Memory B cell (primary cell): ENCODE data around the gene DNAH17.

Experiments used
- ATAC-seq: fragments of 150-1000 bp; cut with Tn5 transposase; 2 replicates; pipeline ENCODE4 v1.10.0; 2021; ENCODE audit warnings: low read depth, mild to moderate bottlenecking, moderate library complexity
- DNase-seq, 2 donors: peaks; one replicate each; pipeline ENCODE4 v3.0.0; 2022; ENCODE audit warnings: low spot score in 2 of 2
- H3K27ac Mint-ChIP-seq: one replicate; pipeline ENCODE4 v1.8.0; 2022; ENCODE audit warnings: mild to moderate bottlenecking, moderate library complexity, mixed read lengths
- H3K27me3 Mint-ChIP-seq: one replicate; pipeline ENCODE4 v1.8.0; 2022; ENCODE audit warnings: mixed read lengths
- H3K36me3 Mint-ChIP-seq: one replicate; pipeline ENCODE4 v1.8.0; 2022; ENCODE audit warnings: mild to moderate bottlenecking, mixed read lengths
- H3K4me1 Mint-ChIP-seq: one replicate; pipeline ENCODE4 v1.8.0; 2022; ENCODE audit warnings: mixed read lengths
- H3K4me3 Mint-ChIP-seq: one replicate; pipeline ENCODE4 v1.8.0; 2022; ENCODE audit warnings: mild to moderate bottlenecking, moderate library complexity, mixed read lengths
- H3K9me3 Mint-ChIP-seq: one replicate; pipeline ENCODE4 v1.8.0; 2022; ENCODE audit warnings: mixed read lengths

The DNAH17 gene

GRCh38 chr17:78428836-78429617 is 148.2 kb downstream of the DNAH17 start:
- Mint-ChIP-seq H3K27ac (no peak overlapping the region), H3K9me3 (no peaks in the 10 kb centered on the region), H3K36me3 (peaks cover 18% of the 10 kb centered on the region), H3K27me3 (no peaks in the 10 kb centered on the region), H3K4me3 (no peak overlapping the region), H3K4me1 (no peaks in the 10 kb centered on the region)
- ATAC-seq (no peak), DNase-seq (no peak)

- DNase-seq (no peak), ATAC-seq (no peak)
- H3K4me3 Mint-ChIP-seq: no peak overlapping the region
- no peaks in the 10 kb centered on the region for H3K4me1 Mint-ChIP-seq
- H3K9me3 Mint-ChIP-seq: no peaks in the 10 kb centered on the region
- no peaks in the 10 kb centered on the region for H3K27me3 Mint-ChIP-seq
- no peak overlapping the region for H3K27ac Mint-ChIP-seq
- peaks cover 18% of the 10 kb centered on the region for H3K36me3 Mint-ChIP-seq
These were observed 149.1 kb downstream of the DNAH17 start for GRCh38 chr17:78428025-78428575.

- no peaks in the 10 kb centered on the region for H3K27me3 Mint-ChIP-seq
- H3K4me3 Mint-ChIP-seq: no peak overlapping the region
- no peaks in the 10 kb centered on the region for H3K4me1 Mint-ChIP-seq
- ATAC-seq: no peak
- peaks cover 20% of the 10 kb centered on the region for H3K36me3 Mint-ChIP-seq
- H3K9me3 Mint-ChIP-seq: no peaks in the 10 kb centered on the region
- DNase-seq: no peak
- H3K27ac Mint-ChIP-seq: no peak overlapping the region
These were observed 150.1 kb downstream of the DNAH17 start for GRCh38 chr17:78427140-78427539.

GRCh38 chr17:78426293-78426879 is 150.8 kb downstream of the DNAH17 start:
- DNase-seq (no peak), ATAC-seq (no peak)
- no peaks in the 10 kb centered on the region for H3K4me1 Mint-ChIP-seq
- H3K27ac Mint-ChIP-seq: no peak overlapping the region
- no peak overlapping the region for H3K4me3 Mint-ChIP-seq
- H3K27me3 Mint-ChIP-seq: no peaks in the 10 kb centered on the region
- peaks cover 20% of the 10 kb centered on the region for H3K36me3 Mint-ChIP-seq
- no peaks in the 10 kb centered on the region for H3K9me3 Mint-ChIP-seq

GRCh38 chr17:78425429-78425828 is 151.8 kb downstream of the DNAH17 start:
- DNase-seq: no peak
- Mint-ChIP-seq H3K9me3 (no peaks in the 10 kb centered on the region), H3K27me3 (no peaks in the 10 kb centered on the region), H3K4me1 (no peaks in the 10 kb centered on the region), H3K36me3 (peaks cover 21% of the 10 kb centered on the region), H3K4me3 (no peak overlapping the region), H3K27ac (no peak overlapping the region)
- ATAC-seq: no peak

- DNase-seq: no peak
- H3K27ac Mint-ChIP-seq: no peak overlapping the region
- H3K36me3 Mint-ChIP-seq: peaks cover 22% of the 10 kb centered on the region
- no peak overlapping the region for H3K4me3 Mint-ChIP-seq
- H3K27me3 Mint-ChIP-seq: no peaks in the 10 kb centered on the region
- H3K4me1 Mint-ChIP-seq: no peaks in the 10 kb centered on the region
- ATAC-seq: no peak
- H3K9me3 Mint-ChIP-seq: no peaks in the 10 kb centered on the region
These were observed 153.1 kb downstream of the DNAH17 start for GRCh38 chr17:78423961-78424675.

- no peak overlapping the region for H3K27ac Mint-ChIP-seq
- no peaks in the 10 kb centered on the region for H3K27me3 Mint-ChIP-seq
- H3K4me1 Mint-ChIP-seq: no peaks in the 10 kb centered on the region
- no peaks in the 10 kb centered on the region for H3K9me3 Mint-ChIP-seq
- H3K4me3 Mint-ChIP-seq: no peak overlapping the region
- H3K36me3 Mint-ChIP-seq: peaks cover 18% of the 10 kb centered on the region
- DNase-seq (no peak), ATAC-seq (no peak)
These were observed 154.2 kb downstream of the DNAH17 start for GRCh38 chr17:78422872-78423588.

- Mint-ChIP-seq H3K4me1 (no peaks in the 10 kb centered on the region), H3K9me3 (no peaks in the 10 kb centered on the region), H3K4me3 (no peak overlapping the region), H3K27ac (no peak overlapping the region), H3K27me3 (no peaks in the 10 kb centered on the region), H3K36me3 (peaks cover 20% of the 10 kb centered on the region)
- no peak for DNase-seq
- no peak for ATAC-seq
These were observed 155.0 kb downstream of the DNAH17 start for GRCh38 chr17:78422267-78422605.

- Mint-ChIP-seq H3K4me3 (no peak overlapping the region), H3K9me3 (no peaks in the 10 kb centered on the region), H3K27me3 (no peaks in the 10 kb centered on the region), H3K27ac (no peak overlapping the region), H3K36me3 (peaks cover 17% of the 10 kb centered on the region), H3K4me1 (no peaks in the 10 kb centered on the region)
- peak; percentile 88 for ATAC-seq
- DNase-seq: peak; percentile 77 to 79
These were observed 155.5 kb downstream of the DNAH17 start for GRCh38 chr17:78421534-78422266.

- no peaks in the 10 kb centered on the region for H3K27me3 Mint-ChIP-seq
- peaks cover 17% of the 10 kb centered on the region for H3K36me3 Mint-ChIP-seq
- H3K27ac Mint-ChIP-seq: no peak overlapping the region
These were observed 156.1 kb downstream of the DNAH17 start for GRCh38 chr17:78421084-78421533.

GRCh38 chr17:78419970-78420815 is 157.0 kb downstream of the DNAH17 start:
- ATAC-seq (no peak), DNase-seq (no peak)
- Mint-ChIP-seq H3K27ac (peak overlapping the region; percentile 31), H3K4me1 (no peaks in the 10 kb centered on the region), H3K9me3 (no peaks in the 10 kb centered on the region), H3K36me3 (peaks cover 15% of the 10 kb centered on the region), H3K27me3 (no peaks in the 10 kb centered on the region), H3K4me3 (no peak overlapping the region)

More at GRCh38 chr17:78421084-78421533, 156.1 kb downstream of the DNAH17 start:
- DNase-seq (no peak), ATAC-seq (no peak)
- Mint-ChIP-seq H3K4me3 (no peak overlapping the region), H3K4me1 (no peaks in the 10 kb centered on the region), H3K9me3 (no peaks in the 10 kb centered on the region)

- Mint-ChIP-seq H3K4me1 (peaks cover under 1% of the 10 kb centered on the region), H3K9me3 (no peaks in the 10 kb centered on the region), H3K4me3 (no peak overlapping the region), H3K27me3 (no peaks in the 10 kb centered on the region), H3K36me3 (peaks cover 13% of the 10 kb centered on the region), H3K27ac (no peak overlapping the region)
- ATAC-seq (no peak), DNase-seq (no peak)
These were observed 158.7 kb downstream of the DNAH17 start for GRCh38 chr17:78418326-78419026.
